CD14-positive monocyte (primary cell): ENCODE measurements around the gene D2HGDH. TPM values are rescaled to one million over a fixed set of nuclear protein-coding genes. Genes with fewer than 3 reads are reported as not detected.

Experiments used
- DNase-seq, 3 donors: peaks; one replicate each; pipeline ENCODE4 v3.0.0-alpha.2; 2011 to 2022
- H2AFZ ChIP-seq: 2 replicates; pipeline ENCODE4 v1.6.0; 2012; ENCODE audit warnings: mild to moderate bottlenecking, low read depth, low read length, inconsistent platforms; ENCODE audit not compliant: insufficient read depth, poor library complexity, severe bottlenecking
- H3K27ac ChIP-seq, 2 donors: 1 replicate in 1 of 2; 2 replicates in 1 of 2; pipeline ENCODE4 v1.5.1; 2012 to 2013; ENCODE audit warnings: low read length in 2 of 2, control low read depth in 1 of 2, inconsistent platforms in 1 of 2, low read depth in 1 of 2, mild to moderate bottlenecking in 1 of 2
- H3K27me3 ChIP-seq, 2 donors: one replicate each; pipeline versions ENCODE4 v1.6.0 to v1.6.1; 2011 to 2013; ENCODE audit warnings: low read length in 2 of 2; ENCODE audit not compliant: control insufficient read depth in 2 of 2, insufficient read depth in 2 of 2
- H3K36me3 ChIP-seq, 2 donors: replicated peaks in 1 of 2; 1 replicate in 1 of 2; 2 replicates in 1 of 2; pipeline versions ENCODE4 v1.5.1 to v1.6.1; 2012 to 2013; ENCODE audit warnings: low read length in 2 of 2, control low read depth in 1 of 2, inconsistent platforms in 1 of 2, mild to moderate bottlenecking in 1 of 2; ENCODE audit not compliant: insufficient read depth in 2 of 2, control insufficient read depth in 1 of 2
- H3K4me1 ChIP-seq, 2 donors: 1 replicate in 1 of 2; 2 replicates in 1 of 2; pipeline versions ENCODE4 v1.5.1 to v1.6.1; 2012 to 2013; ENCODE audit warnings: low read length in 2 of 2, control low read depth in 1 of 2, inconsistent platforms in 1 of 2, mild to moderate bottlenecking in 1 of 2, moderate library complexity in 1 of 2; ENCODE audit not compliant: insufficient read depth in 2 of 2, control insufficient read depth in 1 of 2
- H3K4me2 ChIP-seq: replicated peaks from 2 replicates; pipeline ENCODE3; 2012; ENCODE audit warnings: low read length, moderate library complexity, mild to moderate bottlenecking; ENCODE audit not compliant: poor library complexity, severe bottlenecking; ENCODE audit errors: extremely low read depth
- H3K4me3 ChIP-seq, 3 experiments: fragments of 200-600 bp in 1 of 3; sonication (generic) in 1 of 3; replicated peaks in 1 of 3; 1 replicate in 2 of 3; 2 replicates in 1 of 3; pipeline ENCODE4 v1.5.1; 2011 to 2013; ENCODE audit warnings: low read length in 3 of 3, mild to moderate bottlenecking in 3 of 3, control low read depth in 2 of 3, low read depth in 2 of 3, inconsistent platforms in 1 of 3, moderate library complexity in 1 of 3
- H3K79me2 ChIP-seq: 2 replicates; pipeline ENCODE4 v1.6.0; 2012; ENCODE audit warnings: mild to moderate bottlenecking, control low read depth, inconsistent platforms, low read length, moderate library complexity; ENCODE audit not compliant: insufficient read depth
- H3K9ac ChIP-seq: 2 replicates; pipeline ENCODE4 v1.6.0; 2017; ENCODE audit warnings: low read length, mild to moderate bottlenecking; ENCODE audit not compliant: insufficient read depth, poor library complexity, severe bottlenecking
- H3K9me3 ChIP-seq, 2 donors: replicated peaks in 1 of 2; 1 replicate in 1 of 2; 2 replicates in 1 of 2; pipeline versions ENCODE4 v1.5.1 to v1.6.1; 2012 to 2013; ENCODE audit warnings: low read length in 2 of 2, control low read depth in 1 of 2; ENCODE audit not compliant: control insufficient read depth in 1 of 2, insufficient read depth in 1 of 2
- H4K20me1 ChIP-seq: 2 replicates; pipeline ENCODE4 v1.6.0; 2012; ENCODE audit warnings: mild to moderate bottlenecking, low read length, control low read depth, moderate library complexity; ENCODE audit not compliant: insufficient read depth
- H3K27ac Mint-ChIP-seq, 7 donors: one replicate each; pipeline ENCODE4 v1.8.0; 2020; ENCODE audit warnings: mild to moderate bottlenecking in 7 of 7, mixed read lengths in 7 of 7, moderate library complexity in 6 of 7, inconsistent platforms in 2 of 7
- H3K27me3 Mint-ChIP-seq, 3 donors: one replicate each; pipeline ENCODE4 v1.8.0; 2021 to 2022; ENCODE audit warnings: low read depth in 3 of 3, mild to moderate bottlenecking in 3 of 3, mixed read lengths in 3 of 3, moderate library complexity in 3 of 3, inconsistent platforms in 1 of 3
- H3K36me3 Mint-ChIP-seq, 2 donors: one replicate each; pipeline ENCODE4 v1.8.0; 2020; ENCODE audit warnings: mixed read lengths in 2 of 2, inconsistent platforms in 1 of 2, mild to moderate bottlenecking in 1 of 2
- H3K4me1 Mint-ChIP-seq: one replicate; pipeline ENCODE4 v1.8.0; 2020; ENCODE audit warnings: mild to moderate bottlenecking, mixed read lengths
- H3K4me3 Mint-ChIP-seq, 2 donors: one replicate each; pipeline ENCODE4 v1.8.0; 2020; ENCODE audit warnings: mild to moderate bottlenecking in 2 of 2, mixed read lengths in 2 of 2, moderate library complexity in 1 of 2
- H3K9me3 Mint-ChIP-seq, 7 donors: one replicate each; pipeline ENCODE4 v1.8.0; 2020 to 2022; ENCODE audit warnings: mixed read lengths in 7 of 7, mild to moderate bottlenecking in 6 of 7, moderate library complexity in 6 of 7, inconsistent platforms in 2 of 7
- CTCF ChIP-seq: fragments of 200-600 bp; IDR thresholded peaks from one replicate; pipeline ENCODE4 v1.8.0; 2022; ENCODE audit warnings: antibody characterized with exemption, mild to moderate bottlenecking
- WGBS: methylation state at CpG from one replicate; pipeline ENCODE4 v1.1.5; 2013; ENCODE audit warnings: missing lambda C conversion rate; ENCODE audit not compliant: insufficient coverage; 5-methylcytosine and 5-hydroxymethylcytosine counted together
- intact Hi-C, 2 donors: fragments of 100-400 bp; cut with micrococcal nuclease; formaldehyde crosslinking; loops; one replicate each; pipeline versions ENCODE4 v1.15.0 to v1.15.1; 2023
- polyA plus RNA-seq, 3 donors: library from polyadenylated mRNA; depleted of rRNA in 1 of 3; unstranded in 2 of 3; stranded (reverse) in 1 of 3; fragments of 300-500 nt in 2 of 3; fragments of >200 nt in 1 of 3; fragmentation: Illumina TruSeq in 2 of 3; gene quantifications; 1 replicate in 2 of 3; 2 replicates in 1 of 3; pipeline ENCODE4 v1.2.3, GENCODE V29; 2012 to 2021

D2HGDH gene
- polyA plus RNA-seq, 3 donors, result 1.0 to 57.1 (median 1.1) TPM

DNA sequence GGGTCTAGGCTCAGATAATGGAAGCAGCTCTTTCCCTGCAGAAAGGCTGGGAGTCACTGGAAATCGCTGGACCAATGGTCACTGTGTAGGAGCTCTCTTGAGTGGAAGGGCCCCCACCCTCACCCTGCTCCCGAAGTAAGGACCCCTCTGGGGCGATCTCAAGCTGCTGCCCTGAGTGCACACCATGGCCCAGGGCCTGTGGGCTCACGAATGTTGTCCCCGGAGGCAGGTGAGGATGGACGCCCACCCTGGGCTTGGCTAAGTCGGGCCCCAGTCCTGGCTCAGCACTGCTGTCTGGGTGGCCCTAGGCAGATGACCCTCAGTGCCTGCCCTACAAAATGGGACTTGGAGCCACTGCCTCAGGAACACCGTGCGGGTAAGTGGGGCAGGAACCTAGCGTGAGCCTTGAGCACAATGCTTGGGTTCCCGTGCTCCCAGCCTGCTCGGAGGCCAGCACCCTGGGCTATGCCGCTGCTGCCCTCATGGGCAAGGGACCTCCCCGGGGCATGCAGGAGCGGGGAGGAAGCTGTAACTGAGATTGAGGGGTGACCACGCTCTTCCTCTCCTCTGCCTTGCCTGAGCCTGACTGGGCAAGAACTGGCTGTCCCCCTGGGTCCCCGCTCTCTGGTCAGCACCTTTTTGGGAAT lies 3.7 kb downstream of the D2HGDH start:
- H3K79me2 ChIP-seq, result peaks cover 5% of the 10 kb centered on the region
- H3K9me3 ChIP-seq, result peaks cover 0 to 5% of the 10 kb centered on the region in 2 donors
- H3K36me3 ChIP-seq, result peaks cover 3 to 9% of the 10 kb centered on the region in 2 donors
- peaks cover 0 to 7% (median 4%) of the 10 kb centered on the region in 3 donors for H3K27me3 Mint-ChIP-seq
- intact Hi-C loops, result loop anchor here (10.0 kb wide), 4 partner anchors 53 to 743 kb away; partner anchors contain the start of genes DTYMK (in 2 of the 2), FARP2 (in 1 of the 2) and SNED1 (in 1 of the 2)
- no peak overlapping the region for H3K27ac Mint-ChIP-seq
- H3K36me3 Mint-ChIP-seq, result peaks cover 11 to 18% of the 10 kb centered on the region in 2 donors
- no peak overlapping the region for H3K4me3 ChIP-seq
- peak overlapping the region; percentile 8 for H3K9ac ChIP-seq
- peaks cover 4% of the 10 kb centered on the region for H4K20me1 ChIP-seq
- H3K27ac ChIP-seq, result no peak overlapping the region
- H3K9me3 Mint-ChIP-seq, result peaks cover 0 to 2% (median 0%) of the 10 kb centered on the region in 7 donors
- no peaks in the 10 kb centered on the region for H3K27me3 ChIP-seq
- no peak overlapping the region for H2AFZ ChIP-seq
- H3K4me3 Mint-ChIP-seq, result no peak overlapping the region
- H3K4me1 Mint-ChIP-seq, result peaks cover 27% of the 10 kb centered on the region
- no peak for DNase-seq
- WGBS, result 96% methylated on average over 15 of the region's 17 CpGs
- H3K4me2 ChIP-seq, result no peak overlapping the region
- no peak for TF ChIP-seq CTCF
- peaks cover 16 to 29% of the 10 kb centered on the region in 2 donors for H3K4me1 ChIP-seq

- Histone ChIP-seq H4K20me1 (peaks cover 4% of the 10 kb centered on the region), H3K27ac (no peak overlapping the region), H3K27me3 (no peaks in the 10 kb centered on the region), H3K9me3 (peaks cover 0 to 5% of the 10 kb centered on the region in 2 donors), H3K79me2 (peaks cover 5% of the 10 kb centered on the region), H3K36me3 (peaks cover 10 to 19% of the 10 kb centered on the region in 2 donors), H3K4me3 (no peak overlapping the region), H3K4me1 (peaks cover 11 to 23% of the 10 kb centered on the region in 2 donors), H3K9ac (no peak overlapping the region), H3K4me2 (no peak overlapping the region), H2AFZ (no peak overlapping the region)
- DNase-seq, result no peak
- Mint-ChIP-seq H3K36me3 (peaks cover 20 to 28% of the 10 kb centered on the region in 2 donors), H3K27me3 (peaks cover 0 to 4% (median 2%) of the 10 kb centered on the region in 3 donors), H3K27ac (peak overlapping the region in 2 of 7 donors; percentile 22 to 24), H3K4me1 (peaks cover 23% of the 10 kb centered on the region), H3K4me3 (no peak overlapping the region), H3K9me3 (peaks cover 0 to 2% (median 0%) of the 10 kb centered on the region in 7 donors)
- 99% methylated on average over 11 of the region's 15 CpGs for WGBS
- intact Hi-C loops, result loop anchor here (10.0 kb wide), 4 partner anchors 54 to 744 kb away; partner anchors contain the start of genes DTYMK (in 2 of the 2), FARP2 (in 1 of the 2) and SNED1 (in 1 of the 2)
- TF ChIP-seq CTCF, result no peak
Observed at GRCh38 chr2:241739177-241739576, 4.7 kb downstream of the D2HGDH start.
